Stimulated activated CD4-positive, alpha-beta T cell treated with anti-CD3 and anti-CD28 coated beads, Interleukin-12 subunit alpha, Interleukin-12 subunit beta, amount 100 ng/mL, for 48 hours (primary cell): ENCODE results near the gene FANK1.

ENCODE experiments used
- DNase-seq, 3 donors: peaks; one replicate each; pipeline ENCODE4 v3.0.0-alpha.2; 2020; ENCODE audit warnings: low read depth in 2 of 3, low spot score in 1 of 3

The FANK1 gene, protein sequence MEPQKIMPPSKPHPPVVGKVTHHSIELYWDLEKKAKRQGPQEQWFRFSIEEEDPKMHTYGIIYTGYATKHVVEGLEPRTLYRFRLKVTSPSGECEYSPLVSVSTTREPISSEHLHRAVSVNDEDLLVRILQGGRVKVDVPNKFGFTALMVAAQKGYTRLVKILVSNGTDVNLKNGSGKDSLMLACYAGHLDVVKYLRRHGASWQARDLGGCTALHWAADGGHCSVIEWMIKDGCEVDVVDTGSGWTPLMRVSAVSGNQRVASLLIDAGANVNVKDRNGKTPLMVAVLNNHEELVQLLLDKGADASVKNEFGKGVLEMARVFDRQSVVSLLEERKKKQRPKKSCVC

DNA sequence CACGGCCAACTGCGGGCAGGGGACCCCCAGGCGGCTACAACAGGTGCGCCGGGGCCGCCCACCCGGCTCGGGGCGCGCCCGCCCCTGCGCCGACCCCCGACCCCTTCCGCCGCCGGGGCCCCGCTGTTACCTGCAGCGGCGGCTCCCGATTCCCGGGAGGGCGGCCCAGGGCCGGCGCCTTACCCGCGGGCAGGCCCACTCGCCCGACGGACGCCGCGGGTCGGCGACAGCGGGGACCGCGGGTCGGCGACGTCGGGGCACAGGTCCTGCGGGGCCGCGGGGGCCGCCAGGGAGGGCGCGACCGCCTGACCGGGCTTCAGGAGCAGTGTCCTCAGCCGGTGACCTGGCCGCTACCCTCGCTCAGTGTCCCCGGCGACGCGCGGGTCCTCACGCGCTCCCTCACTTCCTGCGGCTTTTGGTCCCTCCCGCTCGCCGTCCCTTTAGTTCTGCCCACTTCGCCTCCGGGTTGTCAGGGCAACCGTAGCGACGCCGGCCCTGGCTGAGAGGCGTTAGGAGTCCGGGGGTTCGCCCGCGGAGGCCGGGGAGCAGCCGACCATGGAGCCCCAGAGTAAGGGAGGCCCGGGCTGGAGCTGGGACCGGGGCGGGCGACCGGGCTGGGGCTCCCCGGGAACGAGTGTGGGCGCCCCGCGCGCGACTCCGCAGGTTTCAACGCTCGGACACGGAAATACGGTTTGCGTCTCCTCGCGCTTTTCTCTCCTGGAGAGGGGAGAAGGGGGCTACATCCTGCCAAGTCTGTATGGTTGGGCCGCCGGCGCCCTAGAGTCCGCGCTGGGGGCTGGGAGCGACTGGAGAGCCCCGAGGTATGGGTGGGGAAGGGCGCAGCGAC lies at the start of gene FANK1:
TSS of gene FANK1 (plus strand) at position 477 of the 847 bp plus-strand sequence. CDS start at position 556, 79 bp downstream.
- DNase-seq: peak; percentile 59 to 81 (median 64)

DNA sequence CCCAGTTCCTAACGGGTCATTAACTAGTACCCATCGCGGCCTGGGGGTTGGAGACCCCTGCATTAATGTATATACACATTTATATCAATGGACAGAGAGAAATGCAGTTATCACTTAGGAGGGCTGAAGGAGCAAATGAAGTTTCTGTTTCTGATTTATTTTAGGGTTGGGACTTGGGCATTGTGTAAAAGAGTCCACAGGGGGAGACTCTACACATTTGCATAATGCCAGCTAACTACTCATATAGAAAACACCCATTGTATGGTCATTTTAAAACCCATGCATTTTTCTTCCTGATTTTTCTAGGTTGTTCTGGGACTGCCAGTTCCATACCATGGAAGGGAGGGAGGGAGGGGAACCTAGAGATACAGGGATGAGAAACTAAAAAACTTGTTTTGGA lies 49.5 kb upstream of the FANK1 start:
- no peak for DNase-seq

DNA sequence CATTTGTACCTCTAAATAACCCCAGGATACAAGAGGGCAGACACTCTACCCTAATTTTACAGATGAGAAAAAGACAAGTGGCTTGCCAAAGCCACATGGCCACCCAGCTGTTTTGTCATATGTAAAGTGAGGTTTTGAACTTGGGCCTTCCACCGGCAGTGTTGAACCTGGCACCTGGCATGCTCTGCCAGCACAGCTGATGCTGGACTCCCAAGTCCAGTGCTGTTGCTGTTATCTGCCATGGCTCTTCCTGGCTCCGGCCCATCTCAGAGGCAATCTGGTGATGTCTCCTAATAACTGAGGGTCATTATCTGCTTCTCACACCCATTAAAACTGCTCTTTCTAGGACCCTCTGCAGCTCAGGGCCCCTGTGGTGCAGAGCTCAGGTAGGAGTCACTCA lies 48.0 kb upstream of the FANK1 start:
- no peak for DNase-seq

DNA sequence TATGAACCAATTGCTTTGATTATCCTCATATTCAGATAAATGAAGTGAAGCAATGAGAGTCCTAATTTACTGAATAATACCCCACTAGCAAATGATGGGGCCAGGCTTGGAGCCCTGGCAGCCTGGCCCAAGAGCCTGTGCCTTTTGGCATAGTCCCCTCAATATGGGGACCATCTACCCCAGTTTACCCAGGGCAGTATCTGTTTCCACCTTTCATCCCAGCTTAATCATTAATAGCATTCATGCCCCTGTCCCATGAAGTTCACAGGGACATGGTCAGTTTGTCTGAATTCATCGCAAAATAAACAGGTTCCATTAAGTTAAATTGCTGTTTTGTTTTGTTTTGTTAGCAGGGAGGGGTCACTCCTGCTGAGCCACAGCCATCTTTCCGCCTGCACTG lies 47.5 kb upstream of the FANK1 start:
- no peak for DNase-seq

DNA sequence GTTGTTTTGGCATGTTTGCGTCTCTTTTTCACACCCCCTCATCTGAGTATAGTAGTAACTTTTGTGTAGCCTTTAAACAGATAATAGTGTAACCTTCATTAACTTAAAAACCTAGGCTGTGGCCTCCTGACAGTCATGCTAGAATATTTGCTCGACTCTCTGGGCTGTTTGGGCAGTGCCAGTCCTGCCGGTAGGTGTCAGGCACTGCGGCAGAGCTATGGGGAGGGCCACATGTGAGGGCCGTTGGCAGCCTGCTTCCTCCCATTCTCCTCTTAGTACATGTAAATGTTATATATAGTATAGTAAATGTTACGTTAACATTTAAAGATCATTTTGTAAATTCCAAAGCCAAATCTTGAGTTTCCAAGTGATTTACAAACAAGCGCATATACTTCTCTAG lies 46.9 kb upstream of the FANK1 start:
- no peak for DNase-seq

DNA sequence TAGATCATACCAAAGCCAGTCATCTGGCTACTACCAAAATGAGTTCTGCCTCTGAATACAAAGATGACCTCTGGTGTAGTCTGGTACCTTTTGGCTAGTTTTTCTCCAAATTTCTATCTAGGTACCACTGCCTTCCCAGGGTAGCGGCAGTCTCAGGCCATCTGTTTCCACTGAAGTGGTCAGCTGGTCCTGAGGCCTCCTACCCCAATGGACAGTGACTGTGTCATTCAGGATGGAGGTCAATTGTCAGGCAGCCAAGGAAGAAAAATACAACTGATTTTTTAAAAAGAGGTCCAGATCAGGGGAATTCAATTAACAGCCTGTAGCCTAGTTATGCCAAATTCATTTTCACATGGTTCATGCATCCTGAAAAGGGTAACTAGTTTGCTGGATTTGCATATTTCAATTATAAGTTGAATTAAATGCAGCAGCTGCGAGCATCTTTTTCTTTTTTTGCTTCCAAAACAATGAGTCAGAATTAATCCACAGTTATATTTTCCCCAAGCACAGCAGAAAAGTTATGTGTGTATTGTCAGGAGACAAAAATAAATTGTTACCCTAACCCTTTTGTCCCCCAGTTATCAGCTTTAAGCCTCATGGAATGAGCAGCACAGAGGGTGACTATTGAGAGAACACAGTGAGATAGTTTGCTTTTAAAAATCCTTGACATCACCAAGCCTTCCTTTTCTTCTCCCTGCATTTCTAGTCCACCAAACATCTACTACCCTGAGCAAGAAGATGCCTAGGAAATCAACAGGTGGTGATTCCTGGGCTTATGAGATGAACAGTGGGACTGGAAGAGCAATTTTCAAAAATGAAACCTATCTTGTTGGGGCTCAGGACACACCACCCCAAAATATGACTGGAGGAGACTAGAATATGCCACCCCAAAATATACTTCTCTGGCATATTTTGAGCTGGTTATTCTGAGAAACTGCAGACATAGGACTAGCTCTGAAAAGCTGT lies 45.3 kb upstream of the FANK1 start:
- no peak for DNase-seq

DNA sequence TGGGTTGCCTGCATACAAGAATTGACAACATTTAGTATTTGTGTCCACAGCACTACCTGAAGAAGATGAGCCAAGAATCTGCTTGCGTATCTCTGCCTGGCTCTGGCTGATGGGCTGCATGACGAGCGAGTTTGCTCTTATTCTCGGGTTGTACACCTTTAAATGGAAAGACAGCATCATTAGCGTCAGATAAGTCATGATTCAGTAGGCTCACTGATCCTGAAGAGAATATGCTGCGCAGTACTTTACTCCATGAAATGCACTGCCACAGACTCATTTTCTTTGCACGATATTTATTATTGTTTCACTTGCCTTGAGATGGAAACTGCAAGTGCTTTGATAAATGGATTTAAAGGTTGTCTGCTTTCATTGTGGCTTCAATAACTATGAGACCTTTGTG lies 43.9 kb upstream of the FANK1 start:
- DNase-seq: no peak

DNA sequence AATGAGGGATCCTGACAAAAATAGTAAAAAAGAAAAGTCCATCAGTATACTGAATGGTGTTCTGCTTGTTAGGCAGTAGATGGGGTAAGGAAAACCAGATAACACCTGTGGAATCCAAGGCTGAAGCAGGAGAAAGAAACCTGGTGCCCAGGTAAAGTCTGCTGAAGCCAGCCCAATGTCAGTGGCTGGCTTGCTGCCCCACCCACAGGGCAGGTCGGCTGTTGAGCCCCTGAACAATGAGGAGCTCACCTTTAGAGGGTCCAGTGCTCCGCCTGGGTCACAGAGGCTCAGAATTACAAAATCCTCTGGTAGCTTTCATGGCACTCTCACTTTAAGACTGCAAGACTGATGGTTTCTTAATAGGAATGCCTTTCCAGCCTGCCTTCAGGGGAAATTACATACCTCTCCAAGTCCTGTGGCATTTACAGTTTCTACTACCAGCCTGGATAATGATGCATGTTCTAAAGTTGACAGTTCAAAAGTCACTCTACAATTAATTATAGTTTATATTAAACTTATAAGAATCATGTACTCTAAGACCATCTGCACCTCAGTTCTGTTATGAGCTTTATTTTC lies 39.1 kb upstream of the FANK1 start:
- DNase-seq: no peak

DNA sequence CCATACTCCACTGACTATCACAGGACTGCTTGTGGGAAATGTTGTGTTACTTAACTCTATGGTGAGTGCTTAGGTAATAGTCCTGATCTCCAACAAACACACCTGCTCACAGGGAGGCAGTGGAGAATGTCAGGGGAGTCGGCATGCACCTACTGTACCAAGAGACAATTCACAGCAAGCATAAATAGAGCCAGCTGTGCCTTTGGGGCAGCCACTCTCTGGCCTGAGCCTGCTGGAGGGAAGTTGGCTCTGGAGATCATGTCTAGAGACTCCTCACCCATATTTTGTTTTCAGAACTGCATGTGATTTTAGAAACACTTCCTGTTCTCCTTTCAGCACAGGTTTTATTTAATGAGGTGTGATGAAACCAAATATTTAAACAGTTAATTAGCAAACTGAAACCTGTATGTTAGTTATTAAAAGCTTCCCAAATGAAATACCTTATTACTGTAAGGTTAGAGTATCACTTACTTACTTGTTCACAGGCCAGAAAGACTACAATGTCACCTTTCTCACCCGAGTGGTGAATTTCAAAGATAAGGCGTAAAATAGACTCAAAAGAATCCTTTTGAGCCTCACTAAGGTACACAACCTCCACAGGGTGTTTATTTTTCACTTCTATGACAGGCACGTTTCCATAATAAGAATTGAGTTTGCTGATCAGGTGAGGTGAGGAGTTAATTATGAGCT lies 37.1 kb upstream of the FANK1 start:
- no peak for DNase-seq

DNA sequence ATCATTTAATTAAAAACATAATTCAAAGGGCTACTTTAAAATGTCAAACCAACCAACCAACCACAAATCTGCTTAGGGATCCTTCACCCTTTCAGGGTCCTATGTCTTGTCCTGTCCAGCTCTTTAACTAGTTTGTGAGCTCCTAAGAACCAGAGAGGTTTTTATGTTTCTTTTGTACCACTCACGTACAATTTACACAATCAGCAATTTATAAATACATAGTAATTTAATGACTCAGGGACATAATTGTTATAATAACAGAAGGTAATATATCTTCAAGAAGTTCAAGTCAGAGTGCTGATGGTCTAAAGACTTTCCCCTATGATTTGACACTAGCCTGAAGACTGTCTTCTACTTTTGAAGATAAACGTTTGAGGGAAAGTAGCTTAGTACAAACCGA lies 31.2 kb upstream of the FANK1 start:
- DNase-seq: no peak

DNA sequence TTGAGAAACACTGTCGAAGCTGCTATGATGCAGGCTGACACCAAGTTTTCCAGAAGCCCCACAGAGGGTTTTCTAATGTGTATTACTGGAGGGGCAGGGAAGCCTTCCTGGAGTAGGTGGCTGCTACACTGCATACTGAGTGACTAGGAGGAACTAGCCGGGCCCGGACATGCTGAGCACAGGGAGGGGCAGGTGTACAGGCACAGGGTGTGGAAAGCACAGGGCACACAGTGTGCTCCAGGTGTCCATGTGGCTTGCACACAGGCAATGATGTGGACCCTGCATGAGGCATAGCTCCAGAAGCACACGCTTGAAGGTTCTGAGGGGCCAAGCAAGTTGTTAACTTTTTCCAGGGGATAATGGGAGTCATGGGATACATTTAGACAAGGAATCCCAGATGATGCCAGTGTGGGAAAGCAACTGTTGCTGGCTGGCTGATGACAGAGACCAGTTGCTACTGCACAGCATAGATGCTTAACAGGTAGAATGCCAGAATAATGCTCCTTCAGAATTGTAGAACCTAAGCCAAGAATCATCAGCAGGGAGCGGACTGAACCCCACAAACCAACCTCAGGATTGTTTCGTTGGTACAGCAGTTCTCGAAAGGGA lies 29.8 kb upstream of the FANK1 start:
- no peak for DNase-seq

DNA sequence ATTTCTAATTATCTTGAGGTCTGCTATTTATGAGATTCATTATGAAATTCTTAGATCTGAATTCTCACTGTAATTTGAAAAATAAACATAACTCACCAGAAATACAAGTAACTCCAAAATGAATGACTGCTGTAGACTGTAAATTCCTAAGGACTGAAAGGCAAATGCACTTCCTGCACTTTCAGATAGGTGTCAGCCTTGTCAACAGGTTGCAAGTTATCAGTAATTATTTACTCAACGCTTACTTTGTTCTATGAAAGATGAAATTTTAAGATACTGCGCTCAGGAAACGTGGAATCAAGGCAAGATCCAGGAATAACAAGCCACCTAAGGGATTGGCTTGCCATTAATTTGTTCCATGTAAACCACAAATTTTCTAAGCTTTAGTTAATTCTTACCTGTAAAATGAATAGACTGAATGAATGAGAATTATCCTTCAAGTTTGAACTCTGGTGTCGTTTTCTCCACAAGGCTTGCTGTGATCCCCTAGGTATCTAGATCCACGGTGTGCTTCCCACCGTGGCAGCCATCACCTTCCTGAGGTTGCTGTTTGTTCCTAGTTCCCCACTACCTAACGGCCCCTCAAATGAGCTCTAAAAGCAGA lies 27.9 kb upstream of the FANK1 start:
- DNase-seq: no peak

DNA sequence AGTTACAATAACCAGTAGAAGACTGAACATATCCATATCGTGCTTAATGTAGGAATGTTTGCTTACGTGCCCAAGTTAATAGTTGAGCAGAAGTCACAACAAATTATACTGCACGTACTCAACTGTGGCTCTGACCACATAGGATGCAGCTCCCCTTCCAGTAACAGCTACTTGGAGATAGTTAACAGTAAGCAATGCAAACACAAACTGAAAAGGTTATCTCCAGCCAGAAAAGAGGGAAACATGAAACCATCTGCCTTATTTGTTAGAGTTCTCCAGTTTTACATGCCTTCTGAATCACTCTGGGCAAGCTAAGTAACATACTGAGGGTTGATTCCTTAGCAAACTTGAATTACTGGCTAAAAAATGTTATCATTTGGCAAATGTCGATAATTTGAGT lies 25.0 kb upstream of the FANK1 start:
- DNase-seq: no peak

DNA sequence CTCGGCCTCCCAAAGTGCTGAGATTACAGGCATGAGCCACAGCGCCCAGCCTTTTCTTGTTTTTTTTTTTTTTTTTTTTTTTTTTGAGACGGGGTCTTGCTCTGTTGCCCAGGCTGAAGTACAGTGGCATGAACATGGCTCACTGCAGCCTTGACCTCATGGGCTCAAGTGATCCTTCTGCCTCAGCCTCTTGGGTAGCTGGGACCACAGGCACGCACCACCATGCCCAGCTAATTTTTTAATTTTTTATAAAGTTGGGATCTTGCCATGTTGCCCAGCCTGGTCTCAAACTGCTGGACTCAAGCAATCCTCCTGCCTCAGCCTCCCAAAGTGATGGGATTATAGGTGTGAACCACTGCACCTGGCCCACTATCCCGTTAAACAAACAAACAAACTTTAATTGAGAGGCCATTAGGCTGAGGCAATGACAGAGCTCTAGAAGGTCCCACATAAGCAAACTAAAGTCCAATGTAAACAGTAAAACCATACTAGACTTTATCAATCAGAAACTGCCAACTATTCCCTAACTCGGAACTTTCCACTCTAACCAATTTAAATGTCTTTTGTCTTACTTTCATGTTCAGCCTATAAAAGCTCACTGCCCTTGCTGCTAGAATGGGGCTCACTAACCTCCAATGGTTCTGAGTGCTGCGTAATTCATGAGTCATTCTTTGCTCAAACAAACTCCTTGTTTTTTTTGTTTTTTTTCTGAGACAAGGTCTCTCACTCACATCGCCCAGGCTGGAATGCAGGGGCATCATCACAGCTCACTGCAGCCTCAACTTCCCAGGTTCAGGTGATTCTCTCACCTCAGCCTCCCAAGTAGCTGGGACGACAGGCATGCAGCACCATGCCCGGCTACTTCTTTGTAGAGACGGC lies 17.2 kb upstream of the FANK1 start:
- no peak for DNase-seq

DNA sequence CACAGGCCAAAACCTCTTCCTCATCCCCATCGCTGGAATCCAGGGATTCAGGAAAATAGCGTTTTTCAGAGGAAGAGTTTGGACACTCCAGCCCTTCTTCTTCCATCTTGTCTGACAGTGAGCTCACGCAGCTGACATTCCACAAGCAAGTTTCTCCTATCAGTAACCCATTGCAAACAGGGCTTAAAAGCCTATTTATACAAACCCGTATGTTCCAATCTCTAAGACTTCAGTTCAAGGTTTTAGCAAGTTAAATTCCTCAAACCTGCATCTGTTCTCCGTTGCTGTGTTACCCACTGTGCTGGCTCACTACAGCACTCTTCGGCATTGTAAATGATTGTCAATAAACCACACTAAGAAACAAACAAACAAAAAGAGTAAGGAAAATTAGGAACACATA lies 15.6 kb upstream of the FANK1 start:
- no peak for DNase-seq

DNA sequence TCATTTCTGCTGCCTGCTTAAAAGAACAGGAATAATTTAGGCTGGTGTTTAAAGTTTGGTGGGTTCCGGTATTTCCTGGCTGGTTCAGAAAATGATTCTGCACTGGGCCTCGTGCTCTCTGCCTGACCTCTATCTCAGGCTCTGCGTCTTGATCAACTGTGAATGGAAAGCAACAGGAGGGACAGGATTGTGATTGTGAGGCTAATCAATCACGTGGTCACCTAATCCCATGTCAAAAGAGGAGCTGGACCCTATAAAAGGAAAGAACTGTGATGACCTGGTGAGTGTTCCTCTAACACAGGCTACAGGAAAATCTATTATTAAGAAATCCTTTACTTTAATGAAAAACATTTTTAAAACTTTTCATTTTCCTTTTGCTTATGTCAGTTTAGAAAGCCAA lies 15.2 kb upstream of the FANK1 start, which contains the start of gene DHX32:
TSS of gene DHX32 (minus strand) at position 101 of the 400 bp plus-strand sequence. CDS start 468 bp downstream, outside the sequence.
- no peak for DNase-seq

DNA sequence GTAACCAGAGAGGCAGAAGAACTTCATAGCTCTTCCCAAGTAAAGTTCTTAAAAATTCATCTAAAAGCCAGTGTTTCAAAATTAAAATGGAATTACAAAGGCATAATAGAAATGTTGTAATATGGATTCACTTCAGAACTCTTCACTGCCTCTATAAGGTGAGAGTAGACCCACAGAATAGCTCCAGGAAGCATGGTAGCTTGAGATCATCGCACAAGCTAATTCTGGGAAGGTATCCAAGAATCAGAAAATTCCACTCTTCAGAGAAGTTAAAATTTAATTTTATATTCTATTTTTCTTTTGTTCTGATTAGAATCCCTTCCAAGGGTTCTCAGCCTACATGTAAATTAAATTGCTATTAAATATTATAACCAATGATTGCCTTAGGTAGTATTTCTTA lies 13.8 kb upstream of the FANK1 start:
- no peak for DNase-seq

DNA sequence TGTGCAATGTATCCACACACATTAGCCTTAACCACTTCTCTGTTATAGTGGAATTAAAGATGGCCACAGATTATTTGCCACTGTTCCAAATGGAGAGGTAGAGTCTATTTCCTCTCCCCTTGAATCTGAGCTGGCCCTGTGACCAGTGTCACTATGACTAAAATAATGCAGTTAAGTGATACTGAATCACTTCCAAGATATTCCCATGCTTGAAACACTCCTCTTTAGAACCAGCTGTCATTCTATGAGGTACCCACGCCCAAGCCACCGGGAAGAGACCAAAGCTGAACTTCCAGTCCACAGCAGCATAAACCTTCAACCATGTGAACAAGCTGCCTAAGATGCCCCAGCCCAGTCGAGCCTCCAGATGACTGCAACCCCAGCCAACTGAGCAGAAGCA lies 13.2 kb upstream of the FANK1 start:
- no peak for DNase-seq
